Activated naive CD8-positive, alpha-beta T cell treated with anti-CD3 and anti-CD28 coated beads, Interleukin-2, amount 50 U/mL, for 24 hours (primary cell): ENCODE measurements around the gene EPHX1.
"Not testable (repeated sequence)": the region's sequence is repeated elsewhere in the genome, so short reads cannot be mapped to it uniquely, and the experiment has no call there.

Experiments used
- ATAC-seq: fragments of 150-1000 bp; cut with Tn5 transposase; one replicate; pipeline ENCODE4 v1.10.0; 2021
- DNase-seq: peaks from one replicate; pipeline ENCODE4 v3.0.0; 2021
- H3K27ac Mint-ChIP-seq: one replicate; pipeline ENCODE4 v1.8.0; 2021; ENCODE audit warnings: mild to moderate bottlenecking, mixed read lengths
- H3K27me3 Mint-ChIP-seq: one replicate; pipeline ENCODE4 v1.8.0; 2021; ENCODE audit warnings: mixed read lengths
- H3K36me3 Mint-ChIP-seq: one replicate; pipeline ENCODE4 v1.8.0; 2021; ENCODE audit warnings: low read depth, mixed read lengths
- H3K4me1 Mint-ChIP-seq: one replicate; pipeline ENCODE4 v1.8.0; 2021; ENCODE audit warnings: mixed read lengths
- H3K4me3 Mint-ChIP-seq: one replicate; pipeline ENCODE4 v1.8.0; 2021; ENCODE audit warnings: mild to moderate bottlenecking, moderate library complexity, mixed read lengths
- H3K9me3 Mint-ChIP-seq: one replicate; pipeline ENCODE4 v1.8.0; 2021; ENCODE audit warnings: mixed read lengths

Gene EPHX1

DNA sequence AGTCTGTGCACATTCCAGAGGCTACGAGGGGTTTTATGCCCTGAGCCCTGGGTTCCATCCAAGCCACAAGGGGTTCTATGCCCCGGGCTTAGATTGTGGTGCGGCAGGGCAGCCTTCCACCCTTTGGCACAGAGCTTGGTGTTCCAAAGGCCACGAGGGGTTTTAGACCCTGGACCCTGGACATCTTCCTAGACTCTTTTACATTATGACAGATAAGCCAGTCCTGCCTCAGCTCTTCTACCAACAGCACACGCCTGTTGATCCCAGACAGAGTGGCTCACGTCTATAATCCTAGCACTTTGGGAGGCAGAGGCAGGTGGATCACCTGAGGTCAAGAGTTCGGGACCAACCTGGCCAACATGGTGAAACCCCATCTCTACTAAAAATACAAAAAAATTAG is 8.8 kb upstream of the EPHX1 start:
- not testable (repeated sequence) for H3K27ac Mint-ChIP-seq, DNase-seq, H3K4me1 Mint-ChIP-seq, H3K36me3 Mint-ChIP-seq, H3K4me3 Mint-ChIP-seq, H3K27me3 Mint-ChIP-seq, H3K9me3 Mint-ChIP-seq, ATAC-seq

DNA sequence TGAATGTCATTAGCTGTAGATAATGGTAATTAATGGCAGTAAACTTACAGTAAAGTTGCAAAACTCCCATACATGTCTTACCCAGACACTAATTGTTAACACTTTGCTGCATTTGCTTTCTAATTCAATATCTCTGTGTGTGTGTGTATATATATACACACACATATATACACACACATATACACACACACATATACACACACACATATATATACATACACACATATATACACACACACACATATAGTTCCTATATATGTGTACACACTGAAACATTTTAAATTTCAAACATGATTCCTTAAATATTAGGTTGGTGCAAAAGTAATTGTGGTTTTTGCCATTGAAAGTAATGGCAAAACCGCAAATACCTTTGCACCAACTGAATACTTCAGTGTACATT is 3.7 kb upstream of the EPHX1 start:
- DNase-seq = no peak
- Mint-ChIP-seq H3K4me1 (peaks cover 15% of the 10 kb centered on the region), H3K9me3 (no peaks in the 10 kb centered on the region), H3K27ac (no peak overlapping the region), H3K36me3 (no peaks in the 10 kb centered on the region), H3K4me3 (no peak overlapping the region), H3K27me3 (peaks cover 5% of the 10 kb centered on the region)
- ATAC-seq = no peak

DNA sequence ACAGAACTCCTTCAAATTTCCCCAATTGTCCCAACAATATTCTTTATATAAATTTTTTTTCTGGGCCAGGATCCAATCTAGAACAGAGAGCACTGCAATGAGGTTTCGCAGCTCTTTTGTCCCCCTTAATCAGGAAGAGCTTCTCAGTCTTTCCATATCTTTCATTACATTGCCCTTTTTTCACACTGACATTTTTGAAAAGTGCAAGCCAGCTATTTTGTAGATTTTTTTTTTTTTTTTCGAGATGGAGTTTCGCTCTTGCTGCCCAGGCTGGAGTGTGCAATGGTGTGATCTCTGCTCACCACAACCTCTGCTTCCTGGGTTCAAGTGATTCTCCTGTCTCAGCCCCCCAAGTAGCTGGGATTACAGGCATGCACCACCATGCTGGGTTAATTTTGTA is 3.2 kb upstream of the EPHX1 start:
- not testable (repeated sequence) for H3K4me3 Mint-ChIP-seq, H3K9me3 Mint-ChIP-seq, H3K27me3 Mint-ChIP-seq, ATAC-seq, H3K27ac Mint-ChIP-seq, DNase-seq, H3K36me3 Mint-ChIP-seq
- peaks cover 15% of the 10 kb centered on the region for H3K4me1 Mint-ChIP-seq

DNA sequence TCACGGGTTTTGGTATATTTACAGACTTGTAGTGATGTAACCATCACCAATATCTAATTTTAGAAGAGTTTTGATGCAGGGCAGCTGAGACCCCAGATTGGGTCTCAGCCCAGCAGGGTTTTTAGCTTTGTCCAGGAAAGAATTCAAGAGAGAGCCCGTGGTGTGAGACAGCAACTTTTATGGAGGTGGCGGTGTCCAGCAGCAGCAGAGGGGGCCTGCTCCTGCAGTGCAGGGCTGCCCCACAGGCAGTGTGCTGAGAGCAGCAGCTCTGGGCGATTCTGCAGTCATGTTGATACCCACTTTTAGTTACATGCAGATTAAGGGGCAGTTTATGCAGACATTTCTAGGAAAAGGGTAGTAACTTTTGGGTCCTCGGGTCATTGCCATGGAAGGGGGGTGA is 1.8 kb upstream of the EPHX1 start:
- Mint-ChIP-seq H3K27ac (no peak overlapping the region), H3K4me3 (no peak overlapping the region), H3K4me1 (peaks cover 15% of the 10 kb centered on the region), H3K27me3 (peaks cover 5% of the 10 kb centered on the region), H3K9me3 (no peaks in the 10 kb centered on the region), H3K36me3 (no peaks in the 10 kb centered on the region)
- DNase-seq (no peak), ATAC-seq (no peak)

DNA sequence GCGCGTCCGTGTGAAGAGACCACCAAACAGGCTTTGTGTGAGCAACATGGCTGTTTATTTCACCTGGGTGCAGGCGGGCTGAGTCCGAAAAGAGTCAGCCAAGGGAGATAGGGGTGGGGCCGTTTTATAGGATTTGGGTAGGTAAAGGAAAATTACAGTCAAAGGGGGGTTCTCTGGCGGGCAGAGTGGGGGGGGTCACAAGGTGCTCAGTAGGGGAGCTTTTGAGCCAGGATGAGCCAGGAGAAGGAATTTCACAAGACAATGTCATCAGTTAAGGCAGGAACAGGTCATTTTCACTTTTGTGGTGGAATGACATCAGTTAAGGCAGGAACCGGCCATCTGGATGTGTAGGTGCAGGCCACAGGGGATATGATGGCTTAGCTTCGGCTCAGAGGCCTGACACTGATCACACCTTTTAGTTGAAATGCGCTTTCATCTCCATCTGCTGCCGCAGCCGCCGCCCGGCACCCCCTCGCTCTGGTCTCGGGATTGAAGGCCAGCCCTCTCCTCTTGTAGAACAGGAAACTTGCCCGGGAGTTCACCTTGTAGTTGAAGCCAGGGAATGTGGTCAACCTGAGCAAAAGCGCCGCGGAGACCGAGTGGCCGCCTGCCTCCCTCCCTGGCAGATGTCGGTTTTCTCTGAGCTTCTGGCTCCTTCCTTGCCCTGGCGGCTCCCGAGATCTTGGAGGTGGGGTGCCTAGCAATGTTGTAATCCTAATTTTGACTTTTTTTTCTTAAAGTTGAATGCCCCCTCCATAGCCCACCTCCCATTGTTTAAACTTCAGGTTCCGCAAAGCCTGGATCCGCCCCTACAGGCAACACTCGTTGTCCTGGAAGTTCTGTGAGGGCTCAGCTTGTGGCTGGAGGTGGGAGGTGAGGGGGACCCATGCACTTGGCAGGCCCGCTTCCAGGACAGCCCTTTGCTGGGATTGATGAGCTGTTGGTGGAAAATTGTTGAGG is 935 bp downstream of the EPHX1 start:
- peaks cover 15% of the 10 kb centered on the region for H3K4me1 Mint-ChIP-seq
- not testable (repeated sequence) for ATAC-seq

DNA sequence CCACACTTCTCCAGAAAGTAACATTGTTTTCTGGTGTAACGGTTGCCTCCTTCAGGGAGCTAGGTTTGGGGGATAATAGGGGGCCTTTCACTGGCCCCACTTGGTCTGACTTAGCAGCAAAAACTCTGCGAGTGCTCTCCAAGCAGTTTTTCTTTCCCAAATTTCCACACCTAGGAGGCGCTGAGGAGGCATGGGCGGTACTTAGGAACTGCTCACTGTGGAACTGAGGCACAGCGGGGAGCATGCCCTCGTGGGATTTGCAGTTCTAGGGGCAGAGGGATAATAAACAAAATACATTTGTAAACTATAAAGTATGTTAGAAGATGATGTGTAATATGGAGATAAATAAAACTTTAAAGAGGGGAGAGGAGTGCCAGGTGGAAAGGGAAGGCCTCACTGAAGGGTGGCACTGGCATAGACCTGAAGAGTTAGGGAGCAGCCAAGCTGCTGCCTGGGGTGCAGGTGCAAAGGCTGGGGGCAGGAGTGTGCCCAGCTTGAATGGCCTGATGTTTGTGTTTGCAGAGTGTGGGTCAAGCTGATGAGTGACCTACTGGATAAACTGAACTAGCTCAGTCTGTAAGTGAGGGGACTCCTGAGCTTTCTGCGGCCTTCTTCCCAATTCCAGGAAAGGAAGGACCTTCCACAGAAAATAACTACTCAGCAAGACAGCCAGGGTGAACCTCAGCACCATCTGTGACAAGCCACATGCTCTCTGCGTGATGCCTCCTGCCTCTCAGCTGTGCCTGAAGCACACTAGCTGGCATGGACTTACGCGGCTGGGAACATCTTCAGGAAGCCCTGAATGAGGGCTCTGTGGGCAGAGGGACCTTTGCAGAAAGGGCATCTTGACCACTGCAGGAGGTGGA is 1.9 kb downstream of the EPHX1 start:
- H3K36me3 Mint-ChIP-seq = no peaks in the 10 kb centered on the region
- H3K4me1 Mint-ChIP-seq = peaks cover 15% of the 10 kb centered on the region
- no peak for ATAC-seq
- peaks cover 5% of the 10 kb centered on the region for H3K27me3 Mint-ChIP-seq
- DNase-seq = no peak
- H3K4me3 Mint-ChIP-seq = no peak overlapping the region
- H3K27ac Mint-ChIP-seq = no peak overlapping the region
- no peaks in the 10 kb centered on the region for H3K9me3 Mint-ChIP-seq

More for the DNA sequence above, 935 bp downstream of the EPHX1 start:
- not testable (repeated sequence) for H3K9me3 Mint-ChIP-seq, H3K36me3 Mint-ChIP-seq, H3K27me3 Mint-ChIP-seq, H3K27ac Mint-ChIP-seq, DNase-seq
- peak overlapping the region; percentile 69 for H3K4me3 Mint-ChIP-seq

DNA sequence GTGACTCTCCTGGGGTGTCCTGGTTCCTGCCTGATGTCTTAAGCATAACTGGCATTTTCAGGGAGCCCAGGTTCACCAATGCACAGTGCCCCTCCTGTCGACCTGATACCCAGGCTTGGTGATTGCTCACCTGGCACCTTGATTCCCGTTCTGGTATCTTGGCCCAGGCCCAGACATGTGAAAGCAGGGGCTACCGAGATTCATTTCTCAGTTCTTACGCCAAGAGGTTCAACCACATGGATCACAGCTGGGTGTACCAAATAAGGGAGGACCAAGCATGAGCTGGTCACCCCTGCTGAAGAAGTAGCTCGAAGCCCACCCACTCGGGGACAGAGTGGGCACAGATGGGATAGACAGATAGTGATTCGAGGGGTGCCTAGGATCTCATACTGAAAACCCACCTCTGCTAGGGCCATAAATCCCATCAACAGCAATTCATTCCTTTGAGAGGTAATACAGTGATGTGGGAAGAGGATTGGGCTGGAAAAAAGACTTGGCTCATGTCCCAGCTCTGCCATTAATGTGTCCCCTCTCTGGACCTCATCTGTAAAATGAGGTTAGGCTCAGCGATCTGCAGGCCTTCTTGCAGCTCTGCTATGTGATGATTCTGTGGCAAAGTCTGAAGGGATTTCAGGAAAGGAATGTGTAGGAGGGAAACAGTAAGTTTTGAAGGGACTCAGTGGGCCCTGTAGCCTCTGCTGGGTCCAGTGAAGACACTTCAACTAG is 2.7 kb downstream of the EPHX1 start:
- Mint-ChIP-seq H3K9me3 (no peaks in the 10 kb centered on the region), H3K4me1 (peaks cover 17% of the 10 kb centered on the region), H3K4me3 (no peak overlapping the region), H3K36me3 (no peaks in the 10 kb centered on the region), H3K27ac (no peak overlapping the region), H3K27me3 (peaks cover 5% of the 10 kb centered on the region)
- DNase-seq (no peak), ATAC-seq (no peak)

DNA sequence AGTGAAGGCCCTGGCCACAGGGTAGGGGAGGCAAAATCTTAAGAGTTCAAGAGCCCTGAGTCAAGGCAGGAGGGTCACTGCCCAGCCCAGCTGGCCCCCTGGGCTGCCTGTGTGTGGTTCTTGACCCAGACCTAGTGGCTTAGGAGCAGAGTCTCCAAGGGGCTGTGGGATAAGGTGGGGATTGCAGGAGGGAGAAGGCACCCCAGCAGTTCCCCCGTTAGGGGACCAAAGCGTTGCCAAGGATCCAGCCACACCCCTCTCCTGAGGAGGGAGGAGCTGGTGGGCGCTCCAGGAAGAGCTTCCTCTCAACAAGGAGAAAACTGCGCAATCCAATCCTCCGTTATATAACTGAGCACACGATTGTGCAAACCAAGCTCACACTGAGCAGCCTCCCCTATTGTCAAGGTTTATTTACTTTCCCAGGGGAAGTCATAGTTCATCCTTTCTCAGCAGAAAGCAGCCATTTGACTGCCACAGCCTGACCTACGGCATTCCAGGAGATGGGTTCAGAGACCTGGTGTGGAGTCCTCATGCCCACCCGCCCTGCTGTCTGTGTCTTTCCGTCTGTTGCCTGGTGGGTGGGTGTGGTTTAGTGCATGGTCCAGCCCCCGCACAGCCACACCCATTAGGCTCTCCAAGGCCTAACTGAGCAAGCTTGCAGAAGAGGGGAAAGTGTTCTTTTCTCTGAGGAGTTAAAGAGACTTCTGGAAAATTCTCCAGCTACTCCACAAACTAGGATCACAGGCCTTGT is 3.5 kb downstream of the EPHX1 start:
- peaks cover 23% of the 10 kb centered on the region for H3K4me1 Mint-ChIP-seq
- no peaks in the 10 kb centered on the region for H3K9me3 Mint-ChIP-seq
- no peaks in the 10 kb centered on the region for H3K36me3 Mint-ChIP-seq
- DNase-seq (no peak), ATAC-seq (no peak)
- no peak overlapping the region for H3K4me3 Mint-ChIP-seq
- H3K27ac Mint-ChIP-seq = no peak overlapping the region
- peaks cover 5% of the 10 kb centered on the region for H3K27me3 Mint-ChIP-seq

DNA sequence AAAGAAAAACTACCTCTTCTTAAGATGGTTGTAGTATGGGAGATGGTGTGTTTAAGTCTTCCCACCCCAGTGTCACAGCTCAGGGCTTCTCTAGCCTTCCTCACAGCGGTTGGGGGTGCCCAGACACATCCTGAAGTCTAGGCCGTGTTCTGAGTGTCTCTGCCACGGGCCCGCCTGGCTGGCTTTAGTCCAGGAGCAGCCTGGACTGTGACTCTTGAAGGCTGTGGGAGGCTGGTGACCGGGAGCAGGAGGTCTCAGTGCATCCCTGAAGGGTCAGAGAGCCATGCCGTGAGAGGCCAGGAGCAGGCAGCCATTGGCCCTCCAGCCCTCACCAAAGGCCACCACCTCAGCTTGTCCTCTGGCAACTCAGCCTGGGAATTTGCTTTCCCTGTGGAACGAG is 4.5 kb downstream of the EPHX1 start:
- Mint-ChIP-seq H3K4me3 (no peak overlapping the region), H3K36me3 (no peaks in the 10 kb centered on the region), H3K4me1 (peaks cover 21% of the 10 kb centered on the region), H3K9me3 (no peaks in the 10 kb centered on the region), H3K27ac (no peak overlapping the region), H3K27me3 (peaks cover 5% of the 10 kb centered on the region)
- ATAC-seq = no peak
- DNase-seq = no peak

DNA sequence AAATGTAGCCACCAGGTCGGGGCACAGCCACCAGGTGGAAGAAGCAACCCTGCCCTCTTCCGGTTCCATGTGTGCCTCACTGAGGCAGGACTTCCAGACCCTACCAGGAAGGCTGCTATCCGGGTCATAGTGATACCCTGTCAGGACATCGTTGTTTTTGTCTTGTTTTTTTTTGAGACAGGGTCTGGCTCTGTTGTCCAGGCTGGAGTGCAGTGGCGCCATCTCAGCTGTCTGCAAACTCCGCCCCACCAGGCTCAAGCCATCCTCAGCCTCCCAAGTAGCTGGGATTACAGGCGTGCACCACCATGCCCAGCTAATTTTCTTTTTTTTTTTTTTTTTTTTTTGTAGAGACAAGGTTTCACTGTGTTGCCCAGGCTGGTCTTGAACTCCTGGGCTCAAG is 5.2 kb downstream of the EPHX1 start:
- H3K27ac Mint-ChIP-seq, H3K4me3 Mint-ChIP-seq, DNase-seq, H3K9me3 Mint-ChIP-seq, ATAC-seq, H3K36me3 Mint-ChIP-seq, H3K27me3 Mint-ChIP-seq: not testable (repeated sequence)
- H3K4me1 Mint-ChIP-seq = peaks cover 16% of the 10 kb centered on the region

DNA sequence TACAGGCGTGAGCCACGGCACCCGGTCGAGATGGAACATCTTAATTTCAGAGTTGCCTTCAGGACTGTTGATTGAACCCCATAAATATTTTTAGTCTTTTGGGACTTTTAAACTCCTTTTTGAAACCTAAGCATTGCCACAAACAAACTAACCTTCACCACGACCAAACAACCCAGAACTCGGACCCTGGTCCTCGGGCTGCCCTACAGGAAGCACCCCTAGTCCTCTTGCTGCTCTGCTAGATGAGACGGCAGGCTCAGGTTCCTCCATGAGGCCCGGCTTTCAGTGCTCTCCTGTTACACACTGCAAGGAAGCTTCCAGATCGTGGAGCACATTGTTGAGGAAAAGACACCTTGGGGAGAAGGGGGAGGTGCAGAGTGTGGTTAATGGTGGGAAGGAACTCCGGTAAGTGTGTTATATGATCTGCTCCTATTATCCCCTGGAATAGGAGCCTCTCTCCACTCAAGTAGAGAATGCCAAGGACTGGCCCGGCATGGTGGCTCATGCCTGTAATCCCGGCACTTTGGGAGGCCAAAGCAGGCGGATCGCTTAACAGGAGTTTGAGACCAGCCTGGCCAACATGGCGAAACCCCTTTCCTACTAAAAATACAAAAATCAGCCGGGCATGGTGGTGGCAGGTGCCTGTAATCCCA is 5.7 kb downstream of the EPHX1 start:
- Mint-ChIP-seq H3K9me3 (no peaks in the 10 kb centered on the region), H3K27me3 (peaks cover 2% of the 10 kb centered on the region), H3K27ac (no peak overlapping the region), H3K4me3 (no peak overlapping the region), H3K36me3 (no peaks in the 10 kb centered on the region), H3K4me1 (peaks cover 12% of the 10 kb centered on the region)
- no peak for ATAC-seq
- DNase-seq = no peak

DNA sequence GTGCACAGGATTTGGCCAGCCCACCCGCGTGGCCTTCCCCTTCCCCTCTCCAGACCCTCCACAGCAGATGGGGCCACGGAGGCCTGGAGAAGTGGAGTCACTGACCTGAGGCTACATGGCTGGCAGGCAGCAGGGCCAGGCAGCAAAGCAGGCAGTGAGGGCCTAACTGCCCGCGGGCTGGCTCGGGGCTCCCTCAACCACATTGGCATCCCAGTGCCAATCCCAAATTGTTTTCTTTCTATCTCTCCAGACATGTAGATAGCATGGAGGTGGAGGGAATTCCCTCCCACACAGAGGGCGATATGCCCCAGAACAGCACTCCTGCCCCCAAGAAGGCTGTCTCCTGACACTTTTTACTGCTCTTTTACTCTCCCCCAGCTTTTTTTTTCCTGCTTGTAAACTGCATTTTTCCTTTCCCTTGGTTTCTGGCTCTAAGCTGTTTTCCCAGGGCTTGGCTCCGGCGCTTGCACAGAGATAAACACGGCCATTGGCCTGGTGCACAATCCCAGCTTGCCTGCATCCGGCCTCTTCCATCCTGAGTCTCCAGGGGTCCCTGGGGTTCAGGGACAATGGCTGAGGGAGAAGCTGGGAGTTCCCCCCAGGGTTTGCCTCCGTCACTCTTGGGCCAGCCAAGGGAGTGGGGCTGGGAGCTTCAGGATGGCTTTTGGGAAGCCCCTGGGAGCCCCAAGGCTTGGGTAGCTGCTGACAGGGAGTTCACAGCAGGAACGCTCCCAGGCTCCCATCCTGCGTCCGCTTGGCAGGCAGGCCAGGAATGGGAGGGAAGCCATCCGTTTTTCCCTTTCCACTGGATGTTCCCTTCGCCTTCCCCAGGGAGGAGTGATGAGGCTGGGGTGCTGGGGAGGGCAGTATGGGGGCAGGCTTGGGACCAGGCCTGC is 7.0 kb downstream of the EPHX1 start:
- Mint-ChIP-seq H3K27ac (no peak overlapping the region), H3K4me1 (peaks cover 8% of the 10 kb centered on the region), H3K27me3 (no peaks in the 10 kb centered on the region), H3K9me3 (no peaks in the 10 kb centered on the region), H3K36me3 (no peaks in the 10 kb centered on the region), H3K4me3 (no peak overlapping the region)
- ATAC-seq (no peak), DNase-seq (no peak)

DNA sequence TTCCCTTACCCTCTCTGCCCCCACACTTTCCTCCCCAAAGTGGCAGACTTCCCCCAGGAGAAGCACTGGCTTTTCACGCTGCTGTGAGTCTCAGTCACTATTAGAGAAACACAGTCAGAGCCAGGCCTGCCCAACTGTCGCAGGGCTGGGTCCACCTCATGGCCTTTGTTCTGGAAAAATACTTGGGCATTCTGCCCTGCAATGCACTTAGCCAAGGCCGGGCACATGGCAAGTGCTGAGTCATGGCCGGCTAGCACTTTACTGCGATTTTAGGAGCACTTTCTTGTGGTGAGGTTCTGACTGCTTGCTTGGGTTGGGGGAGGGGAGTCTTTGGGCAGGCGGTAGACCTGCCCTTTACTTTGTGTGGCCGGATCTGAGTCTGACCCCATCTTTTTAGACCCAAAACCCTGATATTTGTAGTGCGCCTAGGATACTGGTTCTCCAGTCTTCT is 7.7 kb downstream of the EPHX1 start:
- peaks cover 8% of the 10 kb centered on the region for H3K4me1 Mint-ChIP-seq
- H3K4me3 Mint-ChIP-seq = no peak overlapping the region
- H3K9me3 Mint-ChIP-seq = no peaks in the 10 kb centered on the region
- no peak overlapping the region for H3K27ac Mint-ChIP-seq
- DNase-seq (no peak), ATAC-seq (no peak)
- H3K36me3 Mint-ChIP-seq = no peaks in the 10 kb centered on the region
- H3K27me3 Mint-ChIP-seq = no peaks in the 10 kb centered on the region
